HepG2 (cell line): Measurements from ENCODE around the gene MYH9. TPM values are rescaled to one million over a fixed set of nuclear protein-coding genes. Genes with fewer than 3 reads are reported as not detected.

ENCODE experiments used
- ATAC-seq: fragments of 200-7000 bp; cut with Tn5 transposase; 3 replicates; pipeline ENCODE4 v1.9.1; 2020; ENCODE audit warnings: mild to moderate bottlenecking, moderate library complexity
- BruUV-seq: library from RNA; stranded (reverse); fragments of 400-500 nt; replicated peaks from 2 replicates; lab custom pipeline; 2021; lab: Mats Ljungman, UMichigan
- CTCF ChIA-PET: fragments of 300-600 bp; formaldehyde crosslinking; extraction: SDS; loops from one replicate; lab custom pipeline; 2021; ENCODE audit warnings: low total read pairs, inconsistent platforms, low intra/inter-chr PET ratio; lab: Yijun Ruan, JAX
- POLR2A ChIA-PET: fragments of 350-600 bp; sonication (Branson Sonifier 250); formaldehyde crosslinking; loops from one replicate; lab custom pipeline; 2020; ENCODE audit warnings: antibody characterized with exemption, inconsistent platforms; lab: Yijun Ruan, JAX
- DNase-seq: peaks from one replicate; pipeline ENCODE4 v3.0.0-alpha.2; 2015; ENCODE audit warnings: low spot score
- FAIRE-seq: peaks from 3 replicates; lab custom pipeline; 2011; peaks lifted over from hg19 to GRCh38; lab: Jason Lieb, UNC
- H2AFZ ChIP-seq: one replicate; pipeline ENCODE4 v1.6.1; 2011; ENCODE audit warnings: low read length, inconsistent platforms
- H3K27ac ChIP-seq: fragments of 300-600 bp; 3 replicates; pipeline ENCODE4 v1.8.0; 2011; ENCODE audit warnings: mixed run types, mild to moderate bottlenecking, mixed read lengths, low read length, inconsistent platforms; ENCODE audit not compliant: insufficient read depth; ENCODE audit errors: extremely low read length
- H3K27me3 ChIP-seq, 2 experiments: fragments of 200-600 bp in 1 of 2; 2 replicates in 1 of 2; 3 replicates in 1 of 2; pipeline versions ENCODE4 v1.6.0 to v1.8.0; 2011; ENCODE audit warnings: low read length in 2 of 2, mild to moderate bottlenecking in 2 of 2, moderate library complexity in 2 of 2, inconsistent platforms in 1 of 2; ENCODE audit not compliant: insufficient read depth in 2 of 2, control insufficient read depth in 1 of 2
- H3K36me3 ChIP-seq, 2 experiments: fragments of 200-600 bp in 1 of 2; replicated peaks in 1 of 2; 2 replicates in 1 of 2; 3 replicates in 1 of 2; pipeline versions ENCODE4 v1.5.1 to v1.8.0; 2011; ENCODE audit warnings: low read length in 2 of 2, inconsistent platforms in 1 of 2; ENCODE audit not compliant: insufficient read depth in 2 of 2, control insufficient read depth in 1 of 2
- H3K4me1 ChIP-seq: 2 replicates; pipeline ENCODE4 v1.5.1; 2012; ENCODE audit warnings: low read length, inconsistent platforms; ENCODE audit not compliant: insufficient read depth
- H3K4me2 ChIP-seq: 2 replicates; pipeline ENCODE4 v1.6.0; 2011; ENCODE audit warnings: low read depth, low read length, inconsistent platforms
- H3K4me3 ChIP-seq, 3 experiments: fragments of 200-600 bp in 1 of 3; sonication (generic), shearing (Covaris generic) in 1 of 3; replicated peaks in 1 of 3; 2 replicates each; pipeline ENCODE4 v1.5.1; 2011 to 2016; ENCODE audit warnings: low read length in 3 of 3, inconsistent platforms in 2 of 3, low read depth in 2 of 3, mild to moderate bottlenecking in 2 of 3, control low read depth in 1 of 3, mixed read lengths in 1 of 3; ENCODE audit not compliant: insufficient read depth in 1 of 3
- H3K79me2 ChIP-seq: one replicate; pipeline ENCODE4 v1.6.1; 2011; ENCODE audit warnings: low read length, inconsistent platforms; ENCODE audit not compliant: insufficient read depth
- H3K9ac ChIP-seq: 2 replicates; pipeline ENCODE4 v1.6.0; 2011; ENCODE audit warnings: mild to moderate bottlenecking, low read depth, low read length, inconsistent platforms; ENCODE audit not compliant: insufficient read depth
- H3K9me3 ChIP-seq: 2 replicates; pipeline ENCODE4 v1.5.1; 2012; ENCODE audit warnings: mild to moderate bottlenecking, low read length
- H4K20me1 ChIP-seq: 2 replicates; pipeline ENCODE4 v1.6.0; 2011; ENCODE audit warnings: inconsistent platforms, mild to moderate bottlenecking, low read length, moderate library complexity; ENCODE audit not compliant: insufficient read depth
- RBFOX2 ChIP-seq: fragments of 200-400 bp; formaldehyde crosslinking; IDR thresholded peaks from 2 replicates; pipeline ENCODE4 v1.6.1; 2017; ENCODE audit warnings: low read depth, mild to moderate bottlenecking, low read length
- ZFY ChIP-seq: sonication (generic); formaldehyde crosslinking; IDR thresholded peaks from 2 replicates; pipeline ENCODE4 v1.4.0; 2020; ENCODE audit warnings: missing genetic modification reagents
- WGBS: methylation state at CpG from one replicate; pipeline ENCODE4 v1.1.6; 2017; ENCODE audit warnings: low lambda C conversion rate; 5-methylcytosine and 5-hydroxymethylcytosine counted together
- in situ Hi-C: cut with HindIII; loops from 2 replicates; pipeline ENCODE4 v1.10.0; 2017; ENCODE audit warnings: low pct_unique_long_range_greater_than_20kb; ENCODE audit not compliant: extremely low pct_ligation_motif_present
- intact Hi-C: fragments of 100-400 bp; cut with micrococcal nuclease; formaldehyde crosslinking; loops from one replicate; pipeline ENCODE4 v1.10.0; 2022; ENCODE audit not compliant: unreplicated experiment
- polyA plus RNA-seq, 8 experiments: library from polyadenylated mRNA; depleted of rRNA in 3 of 8; stranded (reverse) in 7 of 8; unstranded in 1 of 8; fragments of >200 nt; fragmentation: Illumina TruSeq in 4 of 8; extraction: Trizol in 4 of 8; gene quantifications; 2 replicates each; pipeline versions ENCODE4 v1.2.1 to v1.2.3, GENCODE V29; 2011 to 2016; ENCODE audit warnings: low read depth in 4 of 8, missing spikeins in 1 of 8, mixed read lengths in 1 of 8; ENCODE audit not compliant: insufficient read depth in 1 of 8
- total RNA-seq, 5 experiments: library from RNA; depleted of rRNA; stranded (reverse); fragments of >200 nt; fragmentation: Illumina TruSeq; extraction: Trizol; gene quantifications; 2 replicates each; pipeline ENCODE4 v1.2.3, GENCODE V29; 2016; ENCODE audit warnings: low read depth in 1 of 5
- TF ChIP-seq, protein P1 (sequence below): sonication (generic); formaldehyde crosslinking; IDR thresholded peaks from 2 replicates; pipeline ENCODE4 v1.4.0; 2020; ENCODE audit warnings: missing genetic modification reagents, borderline replicate concordance

MYH9 gene
- total and polyA plus RNA-seq, 2 of the 13 experiments (the other 11 are each of a cell fraction or from before 2014, with no cell fraction given), result 50.7 to 98.5 TPM

DNA sequence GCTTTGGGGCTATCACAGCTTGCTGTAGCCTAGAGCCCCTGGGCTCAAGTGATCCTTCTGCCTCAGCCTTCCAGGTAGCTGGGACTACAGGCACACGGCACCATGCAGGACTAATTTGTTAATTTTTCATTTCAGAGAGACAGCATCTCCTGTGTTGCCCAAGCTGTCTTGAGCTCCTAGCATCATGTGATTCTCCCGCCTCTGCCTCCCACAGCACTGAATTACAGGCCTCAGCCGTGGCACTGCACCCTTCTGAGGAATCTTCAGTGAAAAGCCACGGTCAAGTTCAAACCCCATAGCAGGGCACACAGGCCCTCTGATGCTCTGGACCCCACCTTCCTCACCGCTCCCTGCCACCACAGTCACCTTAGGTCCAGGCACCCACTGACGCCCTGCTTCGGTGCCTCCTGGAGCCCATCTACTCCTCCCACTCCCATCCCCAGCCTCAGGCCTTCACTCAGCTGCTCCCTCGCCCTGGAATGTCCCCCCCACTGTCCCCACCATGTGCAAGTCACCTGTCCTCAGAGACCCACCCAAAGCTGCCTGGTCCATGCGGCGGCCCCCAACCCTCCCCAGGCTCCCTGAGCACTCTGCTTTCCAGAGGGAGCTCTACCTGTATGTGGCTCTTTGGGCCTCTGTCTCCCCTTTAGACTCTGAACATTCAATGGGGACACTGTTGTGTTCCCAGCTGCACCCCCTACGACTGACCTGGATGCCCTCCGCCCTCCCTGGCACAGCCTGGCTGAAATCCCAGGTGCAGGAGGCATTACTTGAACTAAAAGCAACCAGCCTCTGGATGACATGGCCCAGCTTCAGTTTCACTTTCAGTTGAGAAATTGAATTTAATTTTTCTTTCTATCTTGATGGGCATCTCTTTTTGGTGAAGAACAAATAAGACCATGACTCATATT lies 150.1 kb downstream of the MYH9 start (continued):
- TF ChIP-seq ZFY, result peak; percentile 14; the same call in 1 of the 2 replicates

DNA sequence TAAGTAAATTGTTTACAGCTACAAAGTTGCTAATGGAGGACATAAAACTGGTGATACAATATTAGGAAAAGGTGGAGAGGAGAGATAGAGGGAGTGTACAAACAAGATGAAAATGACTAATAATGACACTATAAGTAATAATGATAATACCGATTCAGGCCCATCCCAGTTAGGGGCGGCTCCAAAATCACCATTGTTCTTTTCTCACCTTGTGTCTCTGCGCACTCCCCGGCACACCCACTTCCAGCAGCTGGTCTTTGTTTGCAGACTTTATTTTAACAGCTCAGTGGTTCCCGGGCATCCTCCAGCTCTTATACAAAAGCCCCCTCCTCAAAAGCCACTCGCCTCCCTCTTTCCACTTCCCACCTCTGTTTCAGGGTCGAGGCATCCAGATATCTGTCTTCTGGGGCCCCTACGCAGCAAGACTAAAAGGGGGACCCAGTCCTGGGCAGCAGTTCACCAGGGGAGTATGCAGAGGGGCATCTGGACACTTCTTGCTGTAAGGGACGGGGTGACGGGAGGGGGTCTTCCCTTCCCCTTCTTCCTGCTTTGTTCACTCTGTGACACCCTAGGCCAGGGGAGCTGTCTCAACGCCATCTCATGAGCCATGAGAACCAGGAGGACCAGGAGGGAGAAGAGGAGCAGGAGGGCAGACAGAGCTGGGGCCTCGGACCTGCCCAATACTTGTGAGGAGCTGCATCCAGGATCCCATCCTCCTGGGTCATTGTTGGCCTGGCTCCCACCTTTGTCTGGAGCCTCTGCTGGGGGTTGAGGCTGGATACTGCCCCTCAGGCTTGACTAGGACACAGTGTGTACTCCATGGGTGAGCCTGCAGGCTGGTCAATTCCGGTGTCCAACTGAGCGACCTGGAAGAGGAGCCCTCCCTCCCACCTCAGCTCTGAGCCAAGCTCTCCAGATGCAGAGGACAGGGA lies 151.1 kb downstream of the MYH9 start:
- no peak for ATAC-seq
- ChIA-PET POLR2A (interaction anchor here (0.8 to 6.1 kb wide), 2 partner anchors 15 to 245 kb away, joined by 3 to 102 read pairs; partner anchors contain the start of genes APOL1 and TXN2), CTCF (no interaction called here)
- intact Hi-C loops (loop anchor here (5.0 kb wide), 1 partner anchor 34 kb away; the partner anchor contains the start of gene APOL4), in situ Hi-C loops (loop anchor here (10.0 kb wide), 1 partner anchor 48 kb away; no protein-coding TSS in a partner anchor)
- 97% methylated on average over 11 of the region's 14 CpGs for WGBS
- Histone ChIP-seq H3K27me3 (no peaks in the 10 kb centered on the region; a peak in 1 of 5 replicates), H2AFZ (no peak overlapping the region), H3K9ac (peak overlapping the region; percentile 78), H3K79me2 (peaks cover 49% of the 10 kb centered on the region), H3K4me1 (peaks cover 72% of the 10 kb centered on the region), H4K20me1 (0 out of 2 replicates have a peak, but pooled peaks cover 4% of the 10 kb centered on the region), H3K4me2 (peak overlapping the region; percentile 94), H3K9me3 (no peaks in the 10 kb centered on the region), H3K36me3 (peaks cover 8 to 29% of the 10 kb centered on the region in 2 experiments; a peak in 3 of 5 replicates), H3K27ac (no peak overlapping the region), H3K4me3 (peak overlapping the region; percentile 71 to 94 (median 81))
- no peak for DNase-seq
- no peak for FAIRE-seq
- BruUV-seq, result no TSS peak
- TF ChIP-seq, protein P1, sequence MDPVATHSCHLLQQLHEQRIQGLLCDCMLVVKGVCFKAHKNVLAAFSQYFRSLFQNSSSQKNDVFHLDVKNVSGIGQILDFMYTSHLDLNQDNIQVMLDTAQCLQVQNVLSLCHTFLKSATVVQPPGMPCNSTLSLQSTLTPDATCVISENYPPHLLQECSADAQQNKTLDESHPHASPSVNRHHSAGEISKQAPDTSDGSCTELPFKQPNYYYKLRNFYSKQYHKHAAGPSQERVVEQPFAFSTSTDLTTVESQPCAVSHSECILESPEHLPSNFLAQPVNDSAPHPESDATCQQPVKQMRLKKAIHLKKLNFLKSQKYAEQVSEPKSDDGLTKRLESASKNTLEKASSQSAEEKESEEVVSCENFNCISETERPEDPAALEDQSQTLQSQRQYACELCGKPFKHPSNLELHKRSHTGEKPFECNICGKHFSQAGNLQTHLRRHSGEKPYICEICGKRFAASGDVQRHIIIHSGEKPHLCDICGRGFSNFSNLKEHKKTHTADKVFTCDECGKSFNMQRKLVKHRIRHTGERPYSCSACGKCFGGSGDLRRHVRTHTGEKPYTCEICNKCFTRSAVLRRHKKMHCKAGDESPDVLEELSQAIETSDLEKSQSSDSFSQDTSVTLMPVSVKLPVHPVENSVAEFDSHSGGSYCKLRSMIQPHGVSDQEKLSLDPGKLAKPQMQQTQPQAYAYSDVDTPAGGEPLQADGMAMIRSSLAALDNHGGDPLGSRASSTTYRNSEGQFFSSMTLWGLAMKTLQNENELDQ, result no peak
- peak; percentile 61 for TF ChIP-seq RBFOX2
